ENCODE results near the gene ACY1.

GRCh38 chr3:52029535-52029934, 46.2 kb downstream of the ACY1 start:
- TF ChIP-seq CTCF (IDR thresholded peaks at IDR 0.05): no peak
- no peak for TF ChIP-seq POLR2A (IDR thresholded peaks at IDR 0.05)

Measured in body of pancreas (tissue), 4 donors.